Measurements from ENCODE around the gene GARIN5A. TPM values are rescaled to one million over a fixed set of nuclear protein-coding genes. Genes with fewer than 3 reads are reported as not detected.
A peak's percentile ranks its signal among the peaks of the same experiment; 100 is the strongest.

GARIN5A gene
- polyA plus RNA-seq, 2 of the 4 experiments (the other 2 are of a cell fraction): 1.1 to 1.7 TPM

DNA sequence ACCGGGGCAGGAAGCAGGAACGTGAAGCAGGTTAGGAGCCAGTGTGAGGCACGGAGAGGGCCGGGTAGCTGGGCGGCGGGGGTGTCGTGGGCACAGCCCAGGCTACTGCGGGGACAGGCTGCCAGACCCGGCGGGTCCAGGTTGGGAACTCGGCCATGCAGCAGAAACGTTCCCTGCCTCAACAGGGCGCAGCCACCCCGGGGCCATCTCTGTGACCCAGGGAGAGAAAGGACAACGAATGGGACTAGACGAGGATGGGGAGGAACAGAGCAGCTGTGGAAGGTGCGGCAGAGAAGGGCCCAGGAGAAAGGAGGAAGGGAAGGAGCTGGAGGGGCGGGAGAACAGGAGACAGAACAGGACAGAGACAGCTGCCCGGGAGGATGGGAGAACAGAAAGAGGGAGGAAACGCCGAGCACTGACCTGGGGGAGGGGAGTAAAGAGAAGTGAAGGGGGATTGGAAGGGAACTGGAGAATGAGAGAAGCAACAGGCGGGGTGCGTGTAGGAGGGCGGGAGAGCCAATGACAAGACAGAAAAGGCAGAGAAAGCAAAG is 12.9 kb upstream of the GARIN5A start:
- no peak for DNase-seq (ENCODE audit: low read depth in 1 of 2, low spot score in 1 of 2)
- H3K4me1 ChIP-seq: peaks cover 9% of the 10 kb centered on the region; the same call in 2 of the 3 replicates
- no peak overlapping the region for H3K27ac ChIP-seq
- ATAC-seq: no peak
- ChIA-PET POLR2A (no interaction called here), CTCF (interaction anchor here (0.9 to 2.5 kb wide), 3 partner anchors 10 to 29 kb away, joined by 3 to 17 read pairs (median 5); no protein-coding TSS in a partner anchor)
- FAIRE-seq: no peak
- WGBS (ENCODE audit: missing lambda C conversion rate): 88% methylated on average over 24 of the region's 24 CpGs
- TF ChIP-seq, protein P1, sequence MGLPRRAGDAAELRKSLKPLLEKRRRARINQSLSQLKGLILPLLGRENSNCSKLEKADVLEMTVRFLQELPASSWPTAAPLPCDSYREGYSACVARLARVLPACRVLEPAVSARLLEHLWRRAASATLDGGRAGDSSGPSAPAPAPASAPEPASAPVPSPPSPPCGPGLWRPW (IDR thresholded peaks at IDR 0.05): no peak
- TF ChIP-seq, protein P2, sequence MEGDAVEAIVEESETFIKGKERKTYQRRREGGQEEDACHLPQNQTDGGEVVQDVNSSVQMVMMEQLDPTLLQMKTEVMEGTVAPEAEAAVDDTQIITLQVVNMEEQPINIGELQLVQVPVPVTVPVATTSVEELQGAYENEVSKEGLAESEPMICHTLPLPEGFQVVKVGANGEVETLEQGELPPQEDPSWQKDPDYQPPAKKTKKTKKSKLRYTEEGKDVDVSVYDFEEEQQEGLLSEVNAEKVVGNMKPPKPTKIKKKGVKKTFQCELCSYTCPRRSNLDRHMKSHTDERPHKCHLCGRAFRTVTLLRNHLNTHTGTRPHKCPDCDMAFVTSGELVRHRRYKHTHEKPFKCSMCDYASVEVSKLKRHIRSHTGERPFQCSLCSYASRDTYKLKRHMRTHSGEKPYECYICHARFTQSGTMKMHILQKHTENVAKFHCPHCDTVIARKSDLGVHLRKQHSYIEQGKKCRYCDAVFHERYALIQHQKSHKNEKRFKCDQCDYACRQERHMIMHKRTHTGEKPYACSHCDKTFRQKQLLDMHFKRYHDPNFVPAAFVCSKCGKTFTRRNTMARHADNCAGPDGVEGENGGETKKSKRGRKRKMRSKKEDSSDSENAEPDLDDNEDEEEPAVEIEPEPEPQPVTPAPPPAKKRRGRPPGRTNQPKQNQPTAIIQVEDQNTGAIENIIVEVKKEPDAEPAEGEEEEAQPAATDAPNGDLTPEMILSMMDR (IDR thresholded peaks at IDR 0.05): no peak
- TF ChIP-seq FOSB (CRISPR knock-in tag; IDR thresholded peaks at IDR 0.05): no peak
- no peak for TF ChIP-seq KDM5A (IDR thresholded peaks at IDR 0.05)
- no peak for TF ChIP-seq ZFP36 (IDR thresholded peaks at IDR 0.05; ENCODE audit: borderline replicate concordance, partially characterized antibody)
- TF ChIP-seq NPAS2 (CRISPR knock-in tag; IDR thresholded peaks at IDR 0.05; ENCODE audit: borderline replicate concordance): no peak
- no peak for TF ChIP-seq RCOR1 (IDR thresholded peaks at IDR 0.05; ENCODE audit: low read depth, low read length)
- no peak for TF ChIP-seq MAZ (IDR thresholded peaks at IDR 0.05; ENCODE audit: borderline replicate concordance, low read depth, low read length)
- no peak for TF ChIP-seq EHF (CRISPR knock-in tag; IDR thresholded peaks at IDR 0.05)
- H3K4me2 ChIP-seq: no peak overlapping the region
- H3K4me3 ChIP-seq: no peak overlapping the region
- peaks cover 16% of the 10 kb centered on the region for H3K9me3 ChIP-seq

DNA sequence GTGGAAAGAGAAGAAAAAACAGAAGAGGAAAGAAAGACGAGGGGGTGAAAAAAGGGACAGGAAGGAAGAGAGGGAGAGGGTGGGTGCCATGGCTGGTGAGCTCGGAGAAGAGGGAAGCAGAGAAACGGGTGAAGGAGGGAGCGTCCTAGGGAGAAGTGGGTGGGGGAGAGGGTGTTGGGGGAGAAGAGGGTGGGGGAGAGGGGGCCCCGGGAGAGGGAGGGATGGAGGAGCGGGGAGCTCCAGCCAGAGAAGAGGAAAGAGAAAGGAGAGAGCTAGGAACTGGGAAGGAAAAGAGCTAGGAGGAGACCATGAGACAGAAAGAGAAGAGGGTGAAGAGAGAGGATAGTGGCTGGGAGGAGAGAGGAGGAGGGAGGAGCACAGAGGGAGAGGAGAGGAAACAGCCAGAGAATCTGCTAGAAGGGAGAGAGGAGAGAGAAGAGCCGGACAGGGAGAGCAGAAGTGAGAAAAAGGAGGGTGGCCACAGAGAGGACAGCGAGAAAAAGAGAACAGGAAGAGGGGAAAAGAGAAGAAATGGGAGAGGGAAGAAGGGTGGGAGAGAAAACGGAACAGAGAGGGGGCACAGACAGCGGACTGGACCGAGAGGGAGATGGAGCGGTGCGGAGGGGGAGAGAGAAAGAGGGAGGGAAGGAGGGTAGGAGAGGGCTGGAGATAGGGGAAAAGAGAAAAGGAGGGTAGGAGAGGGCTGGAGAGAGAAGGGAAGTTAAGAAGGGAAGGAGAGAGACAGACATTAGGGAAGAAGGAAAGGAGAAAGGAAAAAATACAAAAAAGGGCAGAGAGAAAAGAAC is 11.9 kb upstream of the GARIN5A start:
- Histone ChIP-seq H3K4me2 (no peak overlapping the region), H3K27ac (no peak overlapping the region), H3K4me3 (no peak overlapping the region), H3K4me1 (peaks cover 9% of the 10 kb centered on the region; the same call in 2 of the 3 replicates), H3K9me3 (peaks cover 16% of the 10 kb centered on the region)
- no peak for ATAC-seq
- DNase-seq (ENCODE audit: low read depth in 1 of 2, low spot score in 1 of 2): no peak
- CTCF ChIA-PET: interaction anchor here (1.1 to 2.6 kb wide), 4 partner anchors 8 to 100 kb away, joined by 3 to 24 read pairs (median 4); no protein-coding TSS in a partner anchor
- TF ChIP-seq FOSL2 (IDR thresholded peaks at IDR 0.05) (no peak), FOSL2 (CRISPR knock-in tag; IDR thresholded peaks at IDR 0.05) (no peak), FOSB (CRISPR knock-in tag; IDR thresholded peaks at IDR 0.05) (no peak), ZNF302 (CRISPR knock-in tag; IDR thresholded peaks at IDR 0.05) (no peak), KDM1A (IDR thresholded peaks at IDR 0.05; ENCODE audit: low read depth) (no peak)
- TF ChIP-seq, protein P3, sequence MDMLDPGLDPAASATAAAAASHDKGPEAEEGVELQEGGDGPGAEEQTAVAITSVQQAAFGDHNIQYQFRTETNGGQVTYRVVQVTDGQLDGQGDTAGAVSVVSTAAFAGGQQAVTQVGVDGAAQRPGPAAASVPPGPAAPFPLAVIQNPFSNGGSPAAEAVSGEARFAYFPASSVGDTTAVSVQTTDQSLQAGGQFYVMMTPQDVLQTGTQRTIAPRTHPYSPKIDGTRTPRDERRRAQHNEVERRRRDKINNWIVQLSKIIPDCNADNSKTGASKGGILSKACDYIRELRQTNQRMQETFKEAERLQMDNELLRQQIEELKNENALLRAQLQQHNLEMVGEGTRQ (IDR thresholded peaks at IDR 0.05): no peak
- POLR2A ChIA-PET: interaction anchor here (0.7 to 0.8 kb wide), 2 partner anchors 8 to 118 kb away, joined by 5 to 9 read pairs; no protein-coding TSS in a partner anchor
- 77% methylated on average over 13 of the region's 13 CpGs for WGBS (ENCODE audit: missing lambda C conversion rate)
- FAIRE-seq: no peak

DNA sequence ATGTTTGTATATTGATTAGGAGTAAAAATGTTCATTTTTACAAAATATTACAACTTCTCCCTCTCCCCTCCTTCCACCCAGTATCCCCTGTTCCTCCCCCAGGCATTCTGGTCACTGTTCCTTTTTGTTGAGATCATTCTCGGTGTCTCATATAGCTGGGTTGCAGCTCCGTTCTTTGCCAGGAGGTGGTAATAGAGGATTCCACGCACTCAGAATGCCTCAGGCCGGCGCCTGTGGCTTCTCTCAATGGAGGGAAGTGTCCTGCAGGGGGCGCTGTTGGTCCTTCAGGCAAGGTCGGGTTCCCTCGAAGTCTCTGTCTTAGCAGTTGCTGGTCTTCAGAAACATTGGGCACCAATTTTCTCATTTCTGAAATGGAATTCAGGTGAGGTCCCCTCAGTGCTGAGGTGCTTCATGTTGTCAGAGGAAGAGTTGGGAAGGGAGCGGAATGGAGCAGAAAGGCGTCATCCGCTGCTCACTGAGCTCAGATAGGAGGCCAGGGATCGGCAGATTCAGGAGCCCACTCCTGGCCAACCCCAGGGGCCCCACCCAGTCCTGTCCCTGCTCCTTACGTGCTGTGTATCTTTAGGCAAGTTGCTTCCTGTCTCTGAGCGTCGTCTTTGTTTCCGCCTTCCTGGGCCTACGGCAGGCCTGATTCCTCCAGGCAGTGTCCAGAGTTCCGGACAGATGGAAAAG is 10.3 kb upstream of the GARIN5A start:
- peak; percentile 59 for FAIRE-seq
- CTCF ChIA-PET: interaction anchor here (0.6 to 2.6 kb wide), 14 partner anchors 8 to 165 kb away, joined by 3 to 24 read pairs (median 3); no protein-coding TSS in a partner anchor
- 86% methylated on average over 18 of the region's 18 CpGs for WGBS (ENCODE audit: missing lambda C conversion rate)

More for the DNA sequence above, 10.3 kb upstream of the GARIN5A start:
- Histone ChIP-seq H3K9me3 (peaks cover 16% of the 10 kb centered on the region), H3K4me1 (peaks cover 4% of the 10 kb centered on the region; the same call in 2 of the 3 replicates), H3K4me2 (no peak overlapping the region), H3K4me3 (no peak overlapping the region), H3K27ac (no peak overlapping the region)
- POLR2A ChIA-PET: no interaction called here
- peak in 1 of 2 experiments; percentile 52; a peak in 3 of 6 replicates for ATAC-seq
- peak in 1 of 2 experiments; percentile 92 for DNase-seq (ENCODE audit: low read depth in 1 of 2, low spot score in 1 of 2)
- TF ChIP-seq RARB (CRISPR knock-in tag; IDR thresholded peaks at IDR 0.05) (no peak), RAD21 (conservative IDR thresholded peaks at IDR 0.05 in 1 of 2, IDR thresholded peaks at IDR 0.05 in 1 of 2) (peak in 1 of 2 experiments; percentile 43; a peak in 2 of 5 replicates)
- TF ChIP-seq, protein P2 (IDR thresholded peaks at IDR 0.05): peak; percentile 50
